Left ventricle myocardium inferior (tissue), 1 donor: ENCODE data around the gene GNAQ. TPM values are rescaled to one million over a fixed set of nuclear protein-coding genes. Genes with fewer than 3 reads are reported as not detected.

Experiments used
- DNase-seq: peaks from one replicate; pipeline ENCODE4 v3.0.0-alpha.2; 2020
- H3K27ac ChIP-seq: fragments of 200-600 bp; replicated peaks from 2 replicates; pipeline ENCODE4 v1.8.0; 2021
- H3K27me3 ChIP-seq: fragments of 200-600 bp; 2 replicates; pipeline ENCODE4 v1.8.0; 2021; ENCODE audit warnings: low read depth
- H3K36me3 ChIP-seq: fragments of 200-600 bp; 2 replicates; pipeline ENCODE4 v1.8.0; 2021
- H3K4me1 ChIP-seq: fragments of 200-600 bp; 2 replicates; pipeline ENCODE4 v1.8.0; 2021
- H3K4me3 ChIP-seq: fragments of 200-600 bp; 2 replicates; pipeline ENCODE4 v1.8.0; 2021; ENCODE audit warnings: mild to moderate bottlenecking, moderate library complexity
- H3K9me3 ChIP-seq: fragments of 200-600 bp; replicated peaks from 2 replicates; pipeline ENCODE4 v1.8.0; 2021
- intact Hi-C: fragments of 100-400 bp; cut with micrococcal nuclease; formaldehyde crosslinking; loops from one replicate; pipeline ENCODE4 v1.11.0; 2022
- total RNA-seq: library from RNA; stranded (reverse); fragmentation: NEBNext Ultra II Directional; extraction: Animal tissue kit (Norgen Biotek cat#: 25700); gene quantifications from one replicate; pipeline ENCODE4 v1.2.1, GENCODE V29; 2021
- TF ChIP-seq, protein P1 (sequence below): fragments of 200-600 bp; IDR thresholded peaks from 2 replicates; pipeline ENCODE4 v1.8.0; 2021; ENCODE audit warnings: antibody characterized with exemption, mild to moderate bottlenecking, borderline replicate concordance
- donor health status: DM: no; HTN: yes; CAD: no; lungs with severe emphysema.

The GNAQ gene
- total RNA-seq, 1 donor from 2014 or later: 15.2 TPM

DNA sequence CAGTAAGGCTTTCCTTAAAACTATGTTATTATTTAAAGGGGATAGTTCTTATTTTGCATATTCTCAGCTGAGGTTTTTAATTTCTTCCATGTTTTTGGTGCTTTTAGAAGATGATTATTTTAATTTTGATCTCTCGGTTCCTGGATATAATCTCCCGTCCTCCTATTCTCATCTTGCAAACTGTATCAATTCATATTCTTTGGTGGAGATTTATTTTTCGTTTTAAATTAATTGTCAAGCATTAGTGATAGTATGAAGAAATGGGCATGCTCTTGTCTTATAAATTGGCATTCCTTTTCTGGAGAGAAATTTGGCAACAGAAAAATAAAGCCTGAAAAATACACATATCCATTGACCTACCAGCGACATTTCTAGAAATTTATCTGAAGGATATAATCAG is 15.5 kb upstream of the GNAQ start:
- no peaks in the 10 kb centered on the region for H3K36me3 ChIP-seq
- H3K4me1 ChIP-seq: no peaks in the 10 kb centered on the region
- H3K9me3 ChIP-seq: no peaks in the 10 kb centered on the region
- TF ChIP-seq, protein P1, sequence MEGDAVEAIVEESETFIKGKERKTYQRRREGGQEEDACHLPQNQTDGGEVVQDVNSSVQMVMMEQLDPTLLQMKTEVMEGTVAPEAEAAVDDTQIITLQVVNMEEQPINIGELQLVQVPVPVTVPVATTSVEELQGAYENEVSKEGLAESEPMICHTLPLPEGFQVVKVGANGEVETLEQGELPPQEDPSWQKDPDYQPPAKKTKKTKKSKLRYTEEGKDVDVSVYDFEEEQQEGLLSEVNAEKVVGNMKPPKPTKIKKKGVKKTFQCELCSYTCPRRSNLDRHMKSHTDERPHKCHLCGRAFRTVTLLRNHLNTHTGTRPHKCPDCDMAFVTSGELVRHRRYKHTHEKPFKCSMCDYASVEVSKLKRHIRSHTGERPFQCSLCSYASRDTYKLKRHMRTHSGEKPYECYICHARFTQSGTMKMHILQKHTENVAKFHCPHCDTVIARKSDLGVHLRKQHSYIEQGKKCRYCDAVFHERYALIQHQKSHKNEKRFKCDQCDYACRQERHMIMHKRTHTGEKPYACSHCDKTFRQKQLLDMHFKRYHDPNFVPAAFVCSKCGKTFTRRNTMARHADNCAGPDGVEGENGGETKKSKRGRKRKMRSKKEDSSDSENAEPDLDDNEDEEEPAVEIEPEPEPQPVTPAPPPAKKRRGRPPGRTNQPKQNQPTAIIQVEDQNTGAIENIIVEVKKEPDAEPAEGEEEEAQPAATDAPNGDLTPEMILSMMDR: no peak
- H3K27me3 ChIP-seq: peaks cover 6% of the 10 kb centered on the region
- DNase-seq: no peak
- intact Hi-C loops: no loop called here
- H3K4me3 ChIP-seq: no peak overlapping the region
- H3K27ac ChIP-seq: no peak overlapping the region

DNA sequence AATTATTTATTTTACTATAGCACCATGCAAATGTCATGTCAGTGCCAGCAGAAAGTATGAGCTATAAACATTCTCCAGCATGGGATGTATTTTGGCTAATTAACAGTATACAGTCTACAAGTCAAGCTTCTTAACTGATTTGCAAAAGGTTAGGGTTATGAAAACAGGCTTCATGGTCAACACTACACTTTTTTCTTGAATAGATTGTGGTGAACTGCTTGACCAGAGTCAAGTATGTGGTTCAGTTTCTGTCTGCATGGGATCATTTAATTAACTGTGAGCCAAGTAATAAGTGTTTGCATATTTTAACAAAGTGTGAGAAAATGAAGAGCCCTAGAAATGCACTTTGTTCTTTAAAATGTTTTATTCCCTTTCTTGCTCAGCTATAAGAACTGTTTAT is 14.5 kb upstream of the GNAQ start:
- peaks cover 6% of the 10 kb centered on the region for H3K27me3 ChIP-seq
- DNase-seq: no peak
- H3K27ac ChIP-seq: no peak overlapping the region
- no peaks in the 10 kb centered on the region for H3K36me3 ChIP-seq
- H3K9me3 ChIP-seq: no peaks in the 10 kb centered on the region
- no peak overlapping the region for H3K4me3 ChIP-seq
- TF ChIP-seq, protein P1: no peak
- no peaks in the 10 kb centered on the region for H3K4me1 ChIP-seq
- intact Hi-C loops: no loop called here

DNA sequence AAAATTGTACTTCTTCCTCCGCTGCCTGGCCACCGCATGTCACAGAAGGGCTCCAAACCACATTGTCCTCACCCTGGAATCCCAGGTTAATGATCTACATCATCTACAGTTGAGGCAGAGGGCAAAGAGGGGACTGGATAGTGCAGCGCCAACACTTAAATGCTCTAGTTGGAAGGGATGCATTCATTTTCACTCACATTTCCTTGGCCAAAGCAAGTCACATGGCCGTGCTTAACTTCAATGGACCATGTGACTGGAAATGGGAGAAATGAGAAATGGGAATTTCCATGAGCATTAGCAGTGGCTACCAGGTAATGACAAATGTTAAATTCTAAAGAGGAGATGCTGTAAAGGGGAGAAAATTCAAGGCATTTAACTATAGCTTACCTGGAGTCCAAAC is 13.3 kb upstream of the GNAQ start:
- Histone ChIP-seq H3K4me1 (no peaks in the 10 kb centered on the region), H3K36me3 (no peaks in the 10 kb centered on the region), H3K27me3 (peaks cover 6% of the 10 kb centered on the region), H3K4me3 (no peak overlapping the region), H3K9me3 (no peaks in the 10 kb centered on the region), H3K27ac (no peak overlapping the region)
- DNase-seq: no peak
- TF ChIP-seq, protein P1: no peak
- intact Hi-C loops: no loop called here

DNA sequence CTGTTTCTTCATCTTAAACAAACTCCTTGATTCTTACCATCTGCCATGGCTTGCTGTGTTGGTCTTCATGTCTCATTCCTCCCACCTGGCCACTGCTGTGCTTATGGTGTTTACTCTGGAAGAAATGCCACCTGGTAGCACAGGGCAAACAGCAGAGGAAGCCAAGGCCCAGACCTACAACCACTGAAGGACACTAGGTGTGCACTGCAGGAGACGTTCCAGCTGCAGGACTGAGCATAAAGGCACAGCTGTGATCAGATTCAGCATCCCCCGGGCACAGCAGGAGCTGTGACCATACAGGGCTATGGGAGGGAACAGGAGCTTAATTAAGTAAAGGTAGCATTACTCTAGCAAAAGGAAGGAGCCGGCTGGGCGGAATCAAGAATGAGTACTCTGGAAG is 12.6 kb upstream of the GNAQ start:
- Histone ChIP-seq H3K9me3 (no peaks in the 10 kb centered on the region), H3K4me1 (no peaks in the 10 kb centered on the region), H3K27me3 (peaks cover 6% of the 10 kb centered on the region), H3K36me3 (no peaks in the 10 kb centered on the region), H3K4me3 (no peak overlapping the region), H3K27ac (no peak overlapping the region)
- no peak for DNase-seq
- TF ChIP-seq, protein P1: no peak
- intact Hi-C loops: no loop called here

DNA sequence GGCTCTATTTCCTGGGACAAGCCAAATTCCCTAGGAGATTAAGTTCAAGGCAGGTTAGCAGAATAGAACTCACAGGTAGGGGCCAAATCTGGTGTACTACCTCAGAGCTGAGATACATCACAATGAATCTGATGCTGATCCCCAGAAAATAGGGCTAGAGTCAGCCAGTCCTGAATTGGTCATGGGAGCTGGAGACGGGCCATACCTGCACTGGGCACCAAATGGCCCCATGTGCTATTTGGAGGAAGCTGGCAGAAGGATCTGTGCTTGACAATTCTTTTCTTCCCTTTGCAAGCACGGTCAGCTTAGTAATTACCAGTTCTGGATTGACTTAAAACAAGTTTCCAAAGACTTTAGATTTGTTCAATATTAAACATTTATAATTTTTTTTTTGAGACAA is 10.4 kb upstream of the GNAQ start:
- Histone ChIP-seq H3K4me3 (no peak overlapping the region), H3K4me1 (no peaks in the 10 kb centered on the region), H3K27ac (no peak overlapping the region), H3K9me3 (no peaks in the 10 kb centered on the region), H3K27me3 (no peaks in the 10 kb centered on the region), H3K36me3 (no peaks in the 10 kb centered on the region)
- DNase-seq: no peak
- intact Hi-C loops: no loop called here
- TF ChIP-seq, protein P1: no peak

DNA sequence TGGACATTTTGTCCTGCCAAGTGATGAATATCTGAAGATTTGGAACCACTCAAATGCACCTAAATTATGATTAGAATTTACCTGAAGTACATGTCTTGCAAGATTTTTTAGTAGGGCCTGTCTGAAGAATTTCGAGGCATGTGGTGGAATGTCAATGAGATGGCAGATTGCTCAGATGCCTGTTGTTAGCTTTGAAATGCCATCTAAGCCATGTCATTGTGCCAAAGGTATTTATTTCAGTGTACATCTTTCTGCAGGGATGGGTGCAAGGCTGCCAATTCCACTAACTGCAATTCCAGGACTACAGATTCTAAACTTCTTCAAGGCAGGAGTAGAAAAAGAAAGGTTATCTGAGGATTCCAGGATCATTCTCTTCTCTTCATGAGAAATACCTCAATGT is 9.1 kb upstream of the GNAQ start:
- no peak overlapping the region for H3K4me3 ChIP-seq
- no peak for DNase-seq
- no peaks in the 10 kb centered on the region for H3K4me1 ChIP-seq
- intact Hi-C loops: no loop called here
- no peaks in the 10 kb centered on the region for H3K36me3 ChIP-seq
- H3K9me3 ChIP-seq: no peaks in the 10 kb centered on the region
- TF ChIP-seq, protein P1: no peak
- H3K27ac ChIP-seq: no peak overlapping the region
- H3K27me3 ChIP-seq: no peaks in the 10 kb centered on the region
